GM23338 (cell line): ENCODE data around the gene ANTXR1. TPM values are rescaled to one million over a fixed set of nuclear protein-coding genes. Genes with fewer than 3 reads are reported as not detected.

Source experiments
- ATAC-seq: fragments of 200-7000 bp; cut with Tn5 transposase; 3 replicates; pipeline ENCODE4 v1.9.1; 2020
- DNase-seq: peaks from one replicate; pipeline ENCODE4 v3.0.0-alpha.2; 2015; ENCODE audit warnings: low spot score
- H2AFZ ChIP-seq: fragments of 200-600 bp; sonication (generic); 2 replicates; pipeline ENCODE4 v1.8.0; 2016; ENCODE audit warnings: antibody characterized with exemption, mild to moderate bottlenecking, moderate library complexity
- H3F3A ChIP-seq: fragments of 200-600 bp; sonication (generic); replicated peaks from 2 replicates; pipeline ENCODE4 v1.8.0; 2017; ENCODE audit warnings: antibody characterized with exemption, mixed run types, low read depth
- H3K27ac ChIP-seq: fragments of 200-600 bp; sonication (generic); 2 replicates; pipeline ENCODE4 v1.6.1; 2016; ENCODE audit warnings: low read depth
- H3K27me3 ChIP-seq: fragments of 200-600 bp; sonication (generic); 2 replicates; pipeline ENCODE4 v1.8.0; 2016; ENCODE audit warnings: mild to moderate bottlenecking, mixed run types, moderate library complexity; ENCODE audit not compliant: insufficient read depth
- H3K36me3 ChIP-seq: fragments of 200-600 bp; sonication (generic); 2 replicates; pipeline ENCODE4 v1.8.0; 2016; ENCODE audit warnings: mild to moderate bottlenecking; ENCODE audit not compliant: insufficient read depth
- H3K4me1 ChIP-seq: fragments of 200-600 bp; sonication (generic); 2 replicates; pipeline ENCODE4 v1.8.0; 2016; ENCODE audit warnings: mild to moderate bottlenecking, moderate library complexity; ENCODE audit not compliant: insufficient read depth
- H3K4me2 ChIP-seq: fragments of 200-600 bp; sonication (generic); 2 replicates; pipeline ENCODE4 v1.7.1; 2017; ENCODE audit warnings: mixed run types
- H3K4me3 ChIP-seq: fragments of 200-600 bp; sonication (generic); 2 replicates; pipeline ENCODE4 v1.6.1; 2016; ENCODE audit warnings: mixed run types
- H3K79me2 ChIP-seq: fragments of 200-600 bp; sonication (generic); replicated peaks from 2 replicates; pipeline ENCODE4 v1.8.0; 2017; ENCODE audit warnings: mild to moderate bottlenecking; ENCODE audit not compliant: insufficient read depth
- H3K9me2 ChIP-seq: fragments of 200-600 bp; sonication (generic); 2 replicates; pipeline ENCODE4 v1.8.0; 2017; ENCODE audit not compliant: insufficient read depth
- H4K20me1 ChIP-seq: fragments of 200-600 bp; sonication (generic); replicated peaks from 2 replicates; pipeline ENCODE4 v1.8.0; 2017; ENCODE audit warnings: mild to moderate bottlenecking; ENCODE audit not compliant: insufficient read depth
- H3K27ac Mint-ChIP-seq: 2 replicates; pipeline ENCODE4 v1.8.0; 2020; ENCODE audit warnings: inconsistent platforms, mild to moderate bottlenecking, moderate library complexity, mixed read lengths
- H3K27me3 Mint-ChIP-seq: 3 replicates; pipeline ENCODE4 v1.8.0; 2022; ENCODE audit warnings: low read depth, mild to moderate bottlenecking, moderate library complexity, mixed read lengths, inconsistent platforms; ENCODE audit not compliant: insufficient read depth, poor library complexity
- H3K36me3 Mint-ChIP-seq: 3 replicates; pipeline ENCODE4 v1.8.0; 2021; ENCODE audit warnings: low read depth, mild to moderate bottlenecking, inconsistent platforms, moderate library complexity, mixed read lengths
- H3K4me1 Mint-ChIP-seq: 3 replicates; pipeline ENCODE4 v1.8.0; 2020; ENCODE audit warnings: mild to moderate bottlenecking, inconsistent platforms, mixed read lengths
- H3K4me3 Mint-ChIP-seq: 3 replicates; pipeline ENCODE4 v1.8.0; 2021; ENCODE audit warnings: moderate library complexity, mild to moderate bottlenecking, inconsistent platforms, mixed read lengths
- H3K9me3 Mint-ChIP-seq: 3 replicates; pipeline ENCODE4 v1.8.0; 2020; ENCODE audit warnings: moderate library complexity, mild to moderate bottlenecking, inconsistent platforms, mixed read lengths
- EZH2phosphoT487 ChIP-seq: fragments of 200-600 bp; sonication (generic); IDR thresholded peaks from one replicate; pipeline ENCODE4 v1.8.1; 2018; ENCODE audit warnings: antibody characterized with exemption; ENCODE audit not compliant: unreplicated experiment
- NANOG ChIP-seq: IDR thresholded peaks from 2 replicates; pipeline ENCODE4 v1.6.1; 2016; ENCODE audit warnings: antibody characterized with exemption, borderline replicate concordance
- STAT1 ChIP-seq: IDR thresholded peaks from one replicate; pipeline ENCODE4 v1.6.1; 2016; ENCODE audit warnings: antibody characterized with exemption; ENCODE audit not compliant: unreplicated experiment
- ZNF114 ChIP-seq: fragments of 250-450 bp; sonication (Bioruptor Pico); IDR thresholded peaks from 2 replicates; pipeline ENCODE4 v1.5.0; 2020; ENCODE audit warnings: mild to moderate bottlenecking, moderate library complexity
- polyA plus RNA-seq: library from polyadenylated mRNA; unstranded; fragments of >200 nt; fragmentation: Nextera tagmentation; extraction: Ambion mirVana; gene quantifications from 2 replicates; pipeline ENCODE4 v1.2.1, GENCODE V29; 2016
- total RNA-seq: library from RNA; depleted of rRNA; stranded (reverse); fragments of >200 nt; shearing (Covaris generic); gene quantifications from 2 replicates; pipeline ENCODE4 v1.2.3, GENCODE V29; 2014
- TF ChIP-seq, protein P1 (sequence below), 2 experiments: fragments of 200-600 bp in 1 of 2; sonication (generic) in 1 of 2; conservative IDR thresholded peaks; 2 replicates each; pipeline versions ENCODE4 v1.5.1 to v1.6.1; 2016 to 2017; ENCODE audit warnings: antibody characterized with exemption in 2 of 2, low read depth in 2 of 2, mild to moderate bottlenecking in 2 of 2, moderate library complexity in 1 of 2
- TF ChIP-seq, protein P2 (sequence below): IDR thresholded peaks from one replicate; pipeline ENCODE4 v1.6.1; 2018; ENCODE audit warnings: antibody characterized with exemption; ENCODE audit not compliant: unreplicated experiment
- TF ChIP-seq, protein P3 (sequence below): IDR thresholded peaks from 2 replicates; pipeline ENCODE4 v1.6.1; 2016; ENCODE audit warnings: antibody characterized with exemption
- TF ChIP-seq, protein P4 (sequence below): fragments of 250-450 bp; sonication (Bioruptor Pico); IDR thresholded peaks from 2 replicates; pipeline ENCODE4 v1.5.0; 2020; ENCODE audit warnings: mild to moderate bottlenecking, moderate library complexity

The ANTXR1 gene
- total and polyA plus RNA-seq, 2 experiments from 2014 or later, result 16.1 to 23.1 TPM

DNA sequence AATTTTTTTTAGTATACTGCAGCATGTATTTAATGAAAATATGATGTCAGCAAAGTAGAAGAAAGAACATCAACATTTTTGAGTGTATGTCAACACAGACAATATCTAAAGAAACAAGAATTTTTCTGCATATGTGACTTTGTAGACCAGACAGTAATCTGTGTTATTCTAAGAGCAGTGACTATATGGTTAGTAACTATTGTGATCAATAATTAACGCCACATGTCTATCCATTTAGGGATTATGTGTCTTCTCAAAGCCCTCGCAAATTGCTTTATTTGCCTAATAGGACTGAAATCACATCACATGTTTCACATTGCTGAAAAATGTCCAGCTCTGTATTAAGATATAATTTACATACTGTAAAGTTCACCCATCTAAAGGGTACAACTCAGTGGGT, 266.2 kb downstream of the ANTXR1 start (continued):
- TF ChIP-seq, protein P1, sequence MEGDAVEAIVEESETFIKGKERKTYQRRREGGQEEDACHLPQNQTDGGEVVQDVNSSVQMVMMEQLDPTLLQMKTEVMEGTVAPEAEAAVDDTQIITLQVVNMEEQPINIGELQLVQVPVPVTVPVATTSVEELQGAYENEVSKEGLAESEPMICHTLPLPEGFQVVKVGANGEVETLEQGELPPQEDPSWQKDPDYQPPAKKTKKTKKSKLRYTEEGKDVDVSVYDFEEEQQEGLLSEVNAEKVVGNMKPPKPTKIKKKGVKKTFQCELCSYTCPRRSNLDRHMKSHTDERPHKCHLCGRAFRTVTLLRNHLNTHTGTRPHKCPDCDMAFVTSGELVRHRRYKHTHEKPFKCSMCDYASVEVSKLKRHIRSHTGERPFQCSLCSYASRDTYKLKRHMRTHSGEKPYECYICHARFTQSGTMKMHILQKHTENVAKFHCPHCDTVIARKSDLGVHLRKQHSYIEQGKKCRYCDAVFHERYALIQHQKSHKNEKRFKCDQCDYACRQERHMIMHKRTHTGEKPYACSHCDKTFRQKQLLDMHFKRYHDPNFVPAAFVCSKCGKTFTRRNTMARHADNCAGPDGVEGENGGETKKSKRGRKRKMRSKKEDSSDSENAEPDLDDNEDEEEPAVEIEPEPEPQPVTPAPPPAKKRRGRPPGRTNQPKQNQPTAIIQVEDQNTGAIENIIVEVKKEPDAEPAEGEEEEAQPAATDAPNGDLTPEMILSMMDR (conservative IDR thresholded peaks at IDR 0.05; ENCODE audit: low read depth in 2 of 2), result no peak
- TF ChIP-seq, protein P2, sequence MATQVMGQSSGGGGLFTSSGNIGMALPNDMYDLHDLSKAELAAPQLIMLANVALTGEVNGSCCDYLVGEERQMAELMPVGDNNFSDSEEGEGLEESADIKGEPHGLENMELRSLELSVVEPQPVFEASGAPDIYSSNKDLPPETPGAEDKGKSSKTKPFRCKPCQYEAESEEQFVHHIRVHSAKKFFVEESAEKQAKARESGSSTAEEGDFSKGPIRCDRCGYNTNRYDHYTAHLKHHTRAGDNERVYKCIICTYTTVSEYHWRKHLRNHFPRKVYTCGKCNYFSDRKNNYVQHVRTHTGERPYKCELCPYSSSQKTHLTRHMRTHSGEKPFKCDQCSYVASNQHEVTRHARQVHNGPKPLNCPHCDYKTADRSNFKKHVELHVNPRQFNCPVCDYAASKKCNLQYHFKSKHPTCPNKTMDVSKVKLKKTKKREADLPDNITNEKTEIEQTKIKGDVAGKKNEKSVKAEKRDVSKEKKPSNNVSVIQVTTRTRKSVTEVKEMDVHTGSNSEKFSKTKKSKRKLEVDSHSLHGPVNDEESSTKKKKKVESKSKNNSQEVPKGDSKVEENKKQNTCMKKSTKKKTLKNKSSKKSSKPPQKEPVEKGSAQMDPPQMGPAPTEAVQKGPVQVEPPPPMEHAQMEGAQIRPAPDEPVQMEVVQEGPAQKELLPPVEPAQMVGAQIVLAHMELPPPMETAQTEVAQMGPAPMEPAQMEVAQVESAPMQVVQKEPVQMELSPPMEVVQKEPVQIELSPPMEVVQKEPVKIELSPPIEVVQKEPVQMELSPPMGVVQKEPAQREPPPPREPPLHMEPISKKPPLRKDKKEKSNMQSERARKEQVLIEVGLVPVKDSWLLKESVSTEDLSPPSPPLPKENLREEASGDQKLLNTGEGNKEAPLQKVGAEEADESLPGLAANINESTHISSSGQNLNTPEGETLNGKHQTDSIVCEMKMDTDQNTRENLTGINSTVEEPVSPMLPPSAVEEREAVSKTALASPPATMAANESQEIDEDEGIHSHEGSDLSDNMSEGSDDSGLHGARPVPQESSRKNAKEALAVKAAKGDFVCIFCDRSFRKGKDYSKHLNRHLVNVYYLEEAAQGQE, result no peak
- no peak for TF ChIP-seq ZNF114 (CRISPR knock-in tag)

DNA sequence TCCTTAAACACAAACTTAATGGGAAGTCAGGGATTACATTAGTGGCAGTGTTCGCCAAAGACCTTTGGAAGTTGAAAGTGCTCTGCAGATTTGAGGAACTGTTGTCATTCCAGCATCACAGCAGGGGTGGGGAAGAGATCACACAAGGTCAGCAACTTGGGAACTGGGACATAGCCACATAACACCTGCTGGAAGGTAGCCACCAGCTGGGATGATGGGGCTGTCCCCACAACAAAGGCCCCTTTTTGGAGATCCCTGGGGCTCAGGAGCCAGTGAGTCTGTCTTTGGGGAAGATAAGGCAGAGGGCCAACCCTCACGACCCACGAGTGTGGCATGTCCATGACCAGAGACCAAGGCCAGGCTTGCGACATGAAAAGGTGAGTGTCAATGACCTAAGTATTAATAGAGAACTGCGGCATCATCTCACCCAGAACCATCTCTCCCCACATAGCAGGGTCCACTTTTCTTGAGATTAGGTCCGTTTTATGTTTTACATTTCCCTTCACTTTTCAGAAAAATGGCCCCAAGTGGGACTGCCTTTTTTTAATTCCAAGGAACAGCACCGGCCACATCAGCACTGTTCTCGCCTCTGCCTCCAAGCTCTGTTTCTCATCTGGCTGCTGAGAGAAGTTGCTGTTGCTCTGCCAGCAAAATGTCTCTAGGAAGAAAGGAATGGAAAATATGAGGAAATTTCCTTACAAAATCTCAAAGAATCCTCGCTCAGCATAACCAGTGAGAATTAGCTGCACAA, 267.1 kb downstream of the ANTXR1 start:
- Histone ChIP-seq H3K9me2 (no peaks in the 10 kb centered on the region), H3K27ac (no peak overlapping the region), H2AFZ (0 out of 2 replicates have a peak overlapping the region, but pooled peaks have one; percentile 10), H3K27me3 (no peaks in the 10 kb centered on the region), H4K20me1 (no peaks in the 10 kb centered on the region), H3K4me1 (peaks cover 3% of the 10 kb centered on the region; the same call in 1 of the 2 replicates), H3F3A (no peaks in the 10 kb centered on the region), H3K4me3 (no peak overlapping the region), H3K36me3 (no peaks in the 10 kb centered on the region), H3K79me2 (no peaks in the 10 kb centered on the region), H3K4me2 (no peak overlapping the region)
- Mint-ChIP-seq H3K36me3 (no peaks in the 10 kb centered on the region), H3K4me1 (no peaks in the 10 kb centered on the region), H3K9me3 (no peaks in the 10 kb centered on the region), H3K4me3 (no peak overlapping the region), H3K27me3 (peaks cover 2% of the 10 kb centered on the region), H3K27ac (no peak overlapping the region)
- peak; percentile 17 for DNase-seq
- no peak; the same call in 2 of the 3 replicates for ATAC-seq
- TF ChIP-seq, protein P3, sequence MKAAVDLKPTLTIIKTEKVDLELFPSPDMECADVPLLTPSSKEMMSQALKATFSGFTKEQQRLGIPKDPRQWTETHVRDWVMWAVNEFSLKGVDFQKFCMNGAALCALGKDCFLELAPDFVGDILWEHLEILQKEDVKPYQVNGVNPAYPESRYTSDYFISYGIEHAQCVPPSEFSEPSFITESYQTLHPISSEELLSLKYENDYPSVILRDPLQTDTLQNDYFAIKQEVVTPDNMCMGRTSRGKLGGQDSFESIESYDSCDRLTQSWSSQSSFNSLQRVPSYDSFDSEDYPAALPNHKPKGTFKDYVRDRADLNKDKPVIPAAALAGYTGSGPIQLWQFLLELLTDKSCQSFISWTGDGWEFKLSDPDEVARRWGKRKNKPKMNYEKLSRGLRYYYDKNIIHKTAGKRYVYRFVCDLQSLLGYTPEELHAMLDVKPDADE, result no peak
- TF ChIP-seq, protein P4, sequence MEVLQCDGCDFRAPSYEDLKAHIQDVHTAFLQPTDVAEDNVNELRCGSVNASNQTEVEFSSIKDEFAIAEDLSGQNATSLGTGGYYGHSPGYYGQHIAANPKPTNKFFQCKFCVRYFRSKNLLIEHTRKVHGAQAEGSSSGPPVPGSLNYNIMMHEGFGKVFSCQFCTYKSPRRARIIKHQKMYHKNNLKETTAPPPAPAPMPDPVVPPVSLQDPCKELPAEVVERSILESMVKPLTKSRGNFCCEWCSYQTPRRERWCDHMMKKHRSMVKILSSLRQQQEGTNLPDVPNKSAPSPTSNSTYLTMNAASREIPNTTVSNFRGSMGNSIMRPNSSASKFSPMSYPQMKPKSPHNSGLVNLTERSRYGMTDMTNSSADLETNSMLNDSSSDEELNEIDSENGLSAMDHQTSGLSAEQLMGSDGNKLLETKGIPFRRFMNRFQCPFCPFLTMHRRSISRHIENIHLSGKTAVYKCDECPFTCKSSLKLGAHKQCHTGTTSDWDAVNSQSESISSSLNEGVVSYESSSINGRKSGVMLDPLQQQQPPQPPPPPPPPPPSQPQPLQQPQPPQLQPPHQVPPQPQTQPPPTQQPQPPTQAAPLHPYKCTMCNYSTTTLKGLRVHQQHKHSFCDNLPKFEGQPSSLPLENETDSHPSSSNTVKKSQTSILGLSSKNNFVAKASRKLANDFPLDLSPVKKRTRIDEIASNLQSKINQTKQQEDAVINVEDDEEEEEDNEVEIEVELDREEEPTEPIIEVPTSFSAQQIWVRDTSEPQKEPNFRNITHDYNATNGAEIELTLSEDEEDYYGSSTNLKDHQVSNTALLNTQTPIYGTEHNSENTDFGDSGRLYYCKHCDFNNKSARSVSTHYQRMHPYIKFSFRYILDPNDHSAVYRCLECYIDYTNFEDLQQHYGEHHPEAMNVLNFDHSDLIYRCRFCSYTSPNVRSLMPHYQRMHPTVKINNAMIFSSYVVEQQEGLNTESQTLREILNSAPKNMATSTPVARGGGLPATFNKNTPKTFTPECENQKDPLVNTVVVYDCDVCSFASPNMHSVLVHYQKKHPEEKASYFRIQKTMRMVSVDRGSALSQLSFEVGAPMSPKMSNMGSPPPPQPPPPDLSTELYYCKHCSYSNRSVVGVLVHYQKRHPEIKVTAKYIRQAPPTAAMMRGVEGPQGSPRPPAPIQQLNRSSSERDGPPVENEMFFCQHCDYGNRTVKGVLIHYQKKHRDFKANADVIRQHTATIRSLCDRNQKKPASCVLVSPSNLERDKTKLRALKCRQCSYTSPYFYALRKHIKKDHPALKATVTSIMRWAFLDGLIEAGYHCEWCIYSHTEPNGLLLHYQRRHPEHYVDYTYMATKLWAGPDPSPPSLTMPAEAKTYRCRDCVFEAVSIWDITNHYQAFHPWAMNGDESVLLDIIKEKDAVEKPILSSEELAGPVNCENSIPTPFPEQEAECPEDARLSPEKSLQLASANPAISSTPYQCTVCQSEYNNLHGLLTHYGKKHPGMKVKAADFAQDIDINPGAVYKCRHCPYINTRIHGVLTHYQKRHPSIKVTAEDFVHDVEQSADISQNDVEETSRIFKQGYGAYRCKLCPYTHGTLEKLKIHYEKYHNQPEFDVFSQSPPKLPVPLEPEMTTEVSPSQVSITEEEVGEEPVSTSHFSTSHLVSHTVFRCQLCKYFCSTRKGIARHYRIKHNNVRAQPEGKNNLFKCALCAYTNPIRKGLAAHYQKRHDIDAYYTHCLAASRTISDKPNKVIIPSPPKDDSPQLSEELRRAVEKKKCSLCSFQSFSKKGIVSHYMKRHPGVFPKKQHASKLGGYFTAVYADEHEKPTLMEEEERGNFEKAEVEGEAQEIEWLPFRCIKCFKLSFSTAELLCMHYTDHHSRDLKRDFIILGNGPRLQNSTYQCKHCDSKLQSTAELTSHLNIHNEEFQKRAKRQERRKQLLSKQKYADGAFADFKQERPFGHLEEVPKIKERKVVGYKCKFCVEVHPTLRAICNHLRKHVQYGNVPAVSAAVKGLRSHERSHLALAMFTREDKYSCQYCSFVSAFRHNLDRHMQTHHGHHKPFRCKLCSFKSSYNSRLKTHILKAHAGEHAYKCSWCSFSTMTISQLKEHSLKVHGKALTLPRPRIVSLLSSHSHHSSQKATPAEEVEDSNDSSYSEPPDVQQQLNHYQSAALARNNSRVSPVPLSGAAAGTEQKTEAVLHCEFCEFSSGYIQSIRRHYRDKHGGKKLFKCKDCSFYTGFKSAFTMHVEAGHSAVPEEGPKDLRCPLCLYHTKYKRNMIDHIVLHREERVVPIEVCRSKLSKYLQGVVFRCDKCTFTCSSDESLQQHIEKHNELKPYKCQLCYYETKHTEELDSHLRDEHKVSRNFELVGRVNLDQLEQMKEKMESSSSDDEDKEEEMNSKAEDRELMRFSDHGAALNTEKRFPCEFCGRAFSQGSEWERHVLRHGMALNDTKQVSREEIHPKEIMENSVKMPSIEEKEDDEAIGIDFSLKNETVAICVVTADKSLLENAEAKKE (CRISPR knock-in tag), result no peak
- no peak for TF ChIP-seq STAT1
- no peak for TF ChIP-seq NANOG
- TF ChIP-seq EZH2phosphoT487, result no peak
- TF ChIP-seq, protein P1 (conservative IDR thresholded peaks at IDR 0.05; ENCODE audit: low read depth in 2 of 2), result no peak
